Osteocyte (in vitro differentiated cells): ENCODE measurements around the gene LDB2. TPM values are rescaled to one million over a fixed set of nuclear protein-coding genes. Genes with fewer than 3 reads are reported as not detected.

ENCODE experiments used
- DNase-seq: peaks from one replicate; pipeline ENCODE4 v3.0.0; 2021; ENCODE audit warnings: mixed read lengths; ENCODE audit not compliant: unreplicated experiment; ENCODE audit errors: extremely low spot score
- H3K27ac Mint-ChIP-seq: one replicate; pipeline ENCODE4 v1.8.0; 2021; ENCODE audit warnings: mild to moderate bottlenecking, mixed read lengths; ENCODE audit not compliant: unreplicated experiment
- H3K27me3 Mint-ChIP-seq: one replicate; pipeline ENCODE4 v1.8.0; 2021; ENCODE audit warnings: mixed read lengths; ENCODE audit not compliant: unreplicated experiment
- H3K36me3 Mint-ChIP-seq: one replicate; pipeline ENCODE4 v1.8.0; 2021; ENCODE audit warnings: mixed read lengths; ENCODE audit not compliant: unreplicated experiment
- H3K4me1 Mint-ChIP-seq: one replicate; pipeline ENCODE4 v1.8.0; 2021; ENCODE audit warnings: mixed read lengths; ENCODE audit not compliant: unreplicated experiment
- H3K4me3 Mint-ChIP-seq: one replicate; pipeline ENCODE4 v1.8.0; 2021; ENCODE audit warnings: mild to moderate bottlenecking, moderate library complexity, mixed read lengths; ENCODE audit not compliant: unreplicated experiment
- H3K9me3 Mint-ChIP-seq: one replicate; pipeline ENCODE4 v1.8.0; 2021; ENCODE audit warnings: mixed read lengths; ENCODE audit not compliant: unreplicated experiment
- total RNA-seq: library from RNA; stranded (reverse); gene quantifications from 2 replicates; pipeline ENCODE4 v1.2.1, GENCODE V29; 2021
- TF ChIP-seq, protein P1 (sequence below): fragments of 200-600 bp; sonication (generic); IDR thresholded peaks from 2 replicates; pipeline ENCODE4 v1.5.0; 2021; ENCODE audit warnings: antibody characterized with exemption, mild to moderate bottlenecking, moderate library complexity

The LDB2 gene
- total RNA-seq, 1 donor from 2014 or later: 8.7 TPM

DNA sequence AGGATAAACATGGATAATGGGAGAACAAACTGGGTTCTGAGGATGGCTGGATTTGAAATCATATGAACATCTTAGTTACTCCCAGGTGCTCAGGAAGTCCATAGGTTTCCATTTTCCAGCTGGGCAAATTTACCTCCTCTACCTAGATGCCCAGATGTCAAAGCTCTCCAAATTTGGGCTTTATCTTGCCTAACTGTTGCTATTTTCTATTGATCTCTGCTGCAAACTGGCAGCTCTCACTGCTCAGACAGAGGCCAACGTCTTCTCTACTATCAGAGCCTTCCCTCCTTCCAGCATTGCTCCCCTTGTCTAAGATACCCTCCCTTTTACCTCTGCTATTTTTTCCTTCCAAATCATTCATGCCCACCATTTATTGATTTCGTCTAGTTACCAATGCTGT, 62.1 kb downstream of the LDB2 start:
- H3K9me3 Mint-ChIP-seq: no peaks in the 10 kb centered on the region
- no peak overlapping the region for H3K27ac Mint-ChIP-seq
- no peaks in the 10 kb centered on the region for H3K27me3 Mint-ChIP-seq
- H3K4me3 Mint-ChIP-seq: no peak overlapping the region
- TF ChIP-seq, protein P1, sequence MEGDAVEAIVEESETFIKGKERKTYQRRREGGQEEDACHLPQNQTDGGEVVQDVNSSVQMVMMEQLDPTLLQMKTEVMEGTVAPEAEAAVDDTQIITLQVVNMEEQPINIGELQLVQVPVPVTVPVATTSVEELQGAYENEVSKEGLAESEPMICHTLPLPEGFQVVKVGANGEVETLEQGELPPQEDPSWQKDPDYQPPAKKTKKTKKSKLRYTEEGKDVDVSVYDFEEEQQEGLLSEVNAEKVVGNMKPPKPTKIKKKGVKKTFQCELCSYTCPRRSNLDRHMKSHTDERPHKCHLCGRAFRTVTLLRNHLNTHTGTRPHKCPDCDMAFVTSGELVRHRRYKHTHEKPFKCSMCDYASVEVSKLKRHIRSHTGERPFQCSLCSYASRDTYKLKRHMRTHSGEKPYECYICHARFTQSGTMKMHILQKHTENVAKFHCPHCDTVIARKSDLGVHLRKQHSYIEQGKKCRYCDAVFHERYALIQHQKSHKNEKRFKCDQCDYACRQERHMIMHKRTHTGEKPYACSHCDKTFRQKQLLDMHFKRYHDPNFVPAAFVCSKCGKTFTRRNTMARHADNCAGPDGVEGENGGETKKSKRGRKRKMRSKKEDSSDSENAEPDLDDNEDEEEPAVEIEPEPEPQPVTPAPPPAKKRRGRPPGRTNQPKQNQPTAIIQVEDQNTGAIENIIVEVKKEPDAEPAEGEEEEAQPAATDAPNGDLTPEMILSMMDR: no peak
- no peaks in the 10 kb centered on the region for H3K4me1 Mint-ChIP-seq
- no peaks in the 10 kb centered on the region for H3K36me3 Mint-ChIP-seq
- no peak for DNase-seq

DNA sequence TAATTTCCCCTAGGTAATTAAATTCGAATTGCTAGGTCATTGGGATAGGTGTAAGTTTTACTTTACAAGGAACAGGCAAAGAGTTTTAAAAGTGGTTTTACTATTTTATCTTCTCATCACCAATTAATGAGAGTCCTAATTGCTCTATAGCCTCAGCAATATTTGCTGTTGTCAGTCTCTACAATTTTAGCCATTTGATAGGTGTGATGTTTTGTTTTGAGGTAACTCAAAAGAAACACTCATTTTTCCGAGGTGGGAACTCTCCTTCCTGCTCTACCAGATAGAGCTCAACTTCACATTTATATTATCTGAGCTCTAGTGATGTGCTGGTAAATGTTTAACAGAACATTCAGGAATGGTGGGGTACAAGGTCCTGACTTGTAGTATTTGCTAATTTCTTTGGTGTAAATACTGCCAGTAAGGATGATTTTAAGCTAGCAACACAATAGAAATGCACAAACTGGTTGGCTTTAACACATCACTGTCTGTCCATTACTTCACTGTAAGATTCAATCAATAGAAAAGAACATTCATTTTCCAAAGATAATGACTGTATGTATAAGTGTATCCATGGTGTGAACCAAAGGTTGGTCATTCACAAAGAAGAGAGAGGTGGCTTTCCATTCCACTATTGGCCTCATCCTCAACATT, 62.7 kb downstream of the LDB2 start:
- Mint-ChIP-seq H3K4me1 (no peaks in the 10 kb centered on the region), H3K27me3 (no peaks in the 10 kb centered on the region), H3K9me3 (no peaks in the 10 kb centered on the region), H3K36me3 (no peaks in the 10 kb centered on the region), H3K27ac (no peak overlapping the region), H3K4me3 (no peak overlapping the region)
- TF ChIP-seq, protein P1: no peak
- no peak for DNase-seq

DNA sequence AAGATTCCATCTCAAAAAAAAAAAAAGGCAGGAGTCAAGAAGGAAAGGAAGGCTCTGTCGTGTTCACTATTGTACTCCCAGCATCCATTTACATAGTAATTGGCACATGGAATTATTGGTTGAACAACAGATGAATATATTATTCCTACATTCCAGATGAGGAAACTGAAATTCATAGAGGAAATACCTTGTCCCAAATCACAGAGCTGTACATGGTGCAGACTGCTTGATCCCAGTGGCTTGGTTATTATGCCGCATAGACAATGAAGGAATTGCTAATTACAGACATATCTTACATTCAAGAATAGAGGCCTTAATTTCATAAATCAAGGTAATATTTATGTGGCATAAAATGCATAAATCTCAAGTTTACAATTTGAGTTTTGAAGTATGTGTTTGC, 63.6 kb downstream of the LDB2 start:
- H3K9me3 Mint-ChIP-seq: no peaks in the 10 kb centered on the region
- no peak for DNase-seq
- TF ChIP-seq, protein P1: no peak
- no peaks in the 10 kb centered on the region for H3K36me3 Mint-ChIP-seq
- no peak overlapping the region for H3K27ac Mint-ChIP-seq
- no peak overlapping the region for H3K4me3 Mint-ChIP-seq
- no peaks in the 10 kb centered on the region for H3K4me1 Mint-ChIP-seq
- H3K27me3 Mint-ChIP-seq: no peaks in the 10 kb centered on the region

DNA sequence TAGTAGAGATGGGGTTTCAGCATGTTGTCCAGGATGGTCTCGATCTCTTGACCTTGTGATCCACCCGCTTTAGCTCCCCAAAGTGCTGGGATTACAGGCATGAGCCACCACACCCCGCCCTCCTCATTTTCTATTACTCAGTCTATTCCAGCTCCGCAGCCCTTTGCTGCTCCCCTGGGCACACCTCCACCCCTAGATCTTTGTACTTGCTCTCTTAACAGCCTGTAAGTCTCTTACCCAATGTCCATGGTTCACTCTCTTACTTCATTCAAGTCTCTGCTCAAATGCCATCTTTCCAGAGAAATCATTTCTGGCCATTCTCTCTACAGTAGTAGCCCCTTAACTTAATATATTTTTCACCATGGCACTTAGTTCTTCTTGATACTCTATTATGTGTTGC, 64.7 kb downstream of the LDB2 start:
- no peak overlapping the region for H3K4me3 Mint-ChIP-seq
- H3K27ac Mint-ChIP-seq: no peak overlapping the region
- H3K4me1 Mint-ChIP-seq: no peaks in the 10 kb centered on the region
- H3K9me3 Mint-ChIP-seq: no peaks in the 10 kb centered on the region
- H3K27me3 Mint-ChIP-seq: no peaks in the 10 kb centered on the region
- TF ChIP-seq, protein P1: no peak
- DNase-seq: no peak
- no peaks in the 10 kb centered on the region for H3K36me3 Mint-ChIP-seq

DNA sequence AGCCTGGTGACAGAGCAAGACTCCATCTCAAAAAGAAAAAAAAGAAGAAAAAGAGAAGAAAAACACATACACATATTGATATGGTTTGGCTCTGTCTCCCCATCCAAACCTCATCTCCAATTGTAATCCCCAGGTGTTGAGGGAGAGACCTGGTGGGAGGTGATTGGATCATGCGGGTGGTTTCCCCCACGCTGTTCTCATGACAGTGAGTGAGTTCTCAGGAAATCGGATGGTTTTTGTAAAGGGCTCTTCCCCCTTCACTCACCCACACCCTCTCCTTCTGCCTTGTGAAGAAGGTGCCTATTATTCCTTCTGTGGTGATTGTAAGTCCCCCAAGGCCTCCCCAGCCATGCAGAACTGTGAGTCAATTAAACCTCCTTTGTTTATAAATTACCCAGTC, 68.4 kb downstream of the LDB2 start:
- H3K4me1 Mint-ChIP-seq: no peaks in the 10 kb centered on the region
- H3K4me3 Mint-ChIP-seq: no peak overlapping the region
- no peaks in the 10 kb centered on the region for H3K9me3 Mint-ChIP-seq
- H3K27ac Mint-ChIP-seq: no peak overlapping the region
- no peaks in the 10 kb centered on the region for H3K27me3 Mint-ChIP-seq
- H3K36me3 Mint-ChIP-seq: no peaks in the 10 kb centered on the region
- DNase-seq: no peak
- TF ChIP-seq, protein P1: no peak
